Posterior cingulate gyrus (tissue), 11 donors: ENCODE data around the gene TMEM185B.
A peak's percentile ranks its signal among the peaks of the same experiment; 100 is the strongest.

Source experiments
- DNase-seq, 10 donors: peaks; one replicate each; pipeline versions ENCODE4 v3.0.0 to v3.0.0-alpha.2; 2020 to 2021; ENCODE audit warnings: mixed read lengths in 3 of 10
- intact Hi-C: fragments of 100-400 bp; cut with DNase I; formaldehyde crosslinking; loops from one replicate; pipeline ENCODE4 v1.15.1; 2023

Gene TMEM185B

GRCh38 chr2:120252225-120253020, 29.2 kb upstream of the TMEM185B start, which contains the start of gene RALB:
TSS of gene RALB (plus strand) at chr2:120252852. CDS start at chr2:120278665, 25,813 bp downstream.
- DNase-seq: peak; percentile 98 to 100 (median 100)
- intact Hi-C loops: loop anchor here (1.0 kb wide), 2 partner anchors 29 to 61 kb away; partner anchors contain the start of gene TMEM185B

- no peak for DNase-seq
- intact Hi-C loops: no loop called here
Measured at GRCh38 chr2:120251880-120252224, 28.7 kb upstream of the TMEM185B start.

GRCh38 chr2:120251078-120251477, 27.9 kb upstream of the TMEM185B start:
- DNase-seq: no peak
- intact Hi-C loops: no loop called here

- DNase-seq: no peak
- intact Hi-C loops: no loop called here
Measured at GRCh38 chr2:120250640-120251039, 27.4 kb upstream of the TMEM185B start.

GRCh38 chr2:120247851-120248250, 24.7 kb upstream of the TMEM185B start:
- peak in 1 of 10 donors; percentile 37 for DNase-seq
- intact Hi-C loops: no loop called here

GRCh38 chr2:120246546-120247300, 23.5 kb upstream of the TMEM185B start:
- intact Hi-C loops: no loop called here

GRCh38 chr2:120245520-120246332, 22.5 kb upstream of the TMEM185B start:
- intact Hi-C loops: no loop called here
- peak in 1 of 10 donors; percentile 75 for DNase-seq

More at GRCh38 chr2:120246546-120247300, 23.5 kb upstream of the TMEM185B start:
- peak in 1 of 10 donors; percentile 57 for DNase-seq

- intact Hi-C loops: no loop called here
- peak in 1 of 10 donors; percentile 46 for DNase-seq
Measured at GRCh38 chr2:120244656-120245519, 21.7 kb upstream of the TMEM185B start.

- peak in 2 of 10 donors; percentile 19 to 44 for DNase-seq
- intact Hi-C loops: no loop called here
Measured at GRCh38 chr2:120243875-120244553, 20.8 kb upstream of the TMEM185B start.

GRCh38 chr2:120243211-120243610, 20.0 kb upstream of the TMEM185B start:
- DNase-seq: peak in 2 of 10 donors; percentile 22 to 51
- intact Hi-C loops: no loop called here

- peak in 2 of 10 donors; percentile 2 to 47 for DNase-seq
- intact Hi-C loops: no loop called here
Measured at GRCh38 chr2:120241684-120242083, 18.5 kb upstream of the TMEM185B start.

- DNase-seq: peak in 2 of 10 donors; percentile 28 to 65
- intact Hi-C loops: no loop called here
Measured at GRCh38 chr2:120240901-120241429, 17.8 kb upstream of the TMEM185B start.

- intact Hi-C loops: no loop called here
- peak in 2 of 10 donors; percentile 57 to 65 for DNase-seq
Measured at GRCh38 chr2:120239488-120240287, 16.5 kb upstream of the TMEM185B start.

GRCh38 chr2:120238728-120239487, 15.7 kb upstream of the TMEM185B start:
- DNase-seq: peak in 2 of 10 donors; percentile 31 to 55
- intact Hi-C loops: no loop called here

- intact Hi-C loops: no loop called here
Measured at GRCh38 chr2:120237491-120237902, 14.3 kb upstream of the TMEM185B start.

GRCh38 chr2:120236791-120237190, 13.6 kb upstream of the TMEM185B start:
- intact Hi-C loops: no loop called here
- DNase-seq: peak in 2 of 10 donors; percentile 31 to 33

More at GRCh38 chr2:120237491-120237902, 14.3 kb upstream of the TMEM185B start:
- DNase-seq: peak in 1 of 10 donors; percentile 34

- DNase-seq: peak in 2 of 10 donors; percentile 34 to 77
- intact Hi-C loops: no loop called here
Measured at GRCh38 chr2:120236316-120236715, 13.1 kb upstream of the TMEM185B start.
